Activated T-helper 2 cell treated with anti-CD3 and anti-CD28 coated beads, Interferon-gamma antibody, Interleukin-2, Interleukin-4, amounts not matched to agents 10 μg/mL and 5 μg/mL and 100 μg/mL, durations not matched to agents 14 hours and 24 hours and 36 hours (primary cell): Measurements from ENCODE around the gene CCL16. TPM values are rescaled to one million over a fixed set of nuclear protein-coding genes. Genes with fewer than 3 reads are reported as not detected.
A peak's percentile ranks its signal among the peaks of the same experiment; 100 is the strongest.
"Not testable (repeated sequence)": the region's sequence is repeated elsewhere in the genome, so short reads cannot be mapped to it uniquely, and the experiment has no call there.

ENCODE experiments used
- DNase-seq: peaks from one replicate; pipeline ENCODE4 v3.0.0; 2021; ENCODE audit warnings: low spot score
- H3K27ac Mint-ChIP-seq: one replicate; pipeline ENCODE4 v1.8.0; 2021; ENCODE audit warnings: mixed read lengths
- H3K27me3 Mint-ChIP-seq: one replicate; pipeline ENCODE4 v1.8.0; 2021; ENCODE audit warnings: low read depth, mixed read lengths
- H3K36me3 Mint-ChIP-seq: one replicate; pipeline ENCODE4 v1.8.0; 2021; ENCODE audit warnings: low read depth, mixed read lengths
- H3K4me1 Mint-ChIP-seq: one replicate; pipeline ENCODE4 v1.8.0; 2021; ENCODE audit warnings: low read depth, mixed read lengths
- H3K4me3 Mint-ChIP-seq: one replicate; pipeline ENCODE4 v1.8.0; 2021; ENCODE audit warnings: low read depth, mild to moderate bottlenecking, moderate library complexity, mixed read lengths
- H3K9me3 Mint-ChIP-seq: one replicate; pipeline ENCODE4 v1.8.0; 2021; ENCODE audit warnings: mixed read lengths
- intact Hi-C: fragments of 100-400 bp; cut with micrococcal nuclease; formaldehyde crosslinking; loops from one replicate; pipeline ENCODE4 v1.15.1; 2023
- total RNA-seq: library from RNA; stranded (reverse); gene quantifications from 2 replicates; pipeline ENCODE4 v1.2.3, GENCODE V29; 2022

The CCL16 gene
- total RNA-seq, 1 donor from 2014 or later: not detected

GRCh38 chr17:35947156-35947585 is 34.1 kb downstream of the CCL16 start:
- no peak overlapping the region for H3K27ac Mint-ChIP-seq
- peak; percentile 27 for DNase-seq
- no peaks in the 10 kb centered on the region for H3K4me1 Mint-ChIP-seq
- intact Hi-C loops: no loop called here
- H3K4me3 Mint-ChIP-seq: no peak overlapping the region
- no peaks in the 10 kb centered on the region for H3K27me3 Mint-ChIP-seq
- no peaks in the 10 kb centered on the region for H3K36me3 Mint-ChIP-seq
- no peaks in the 10 kb centered on the region for H3K9me3 Mint-ChIP-seq

GRCh38 chr17:35944151-35944550 is 37.1 kb downstream of the CCL16 start:
- Mint-ChIP-seq H3K9me3 (no peaks in the 10 kb centered on the region), H3K27me3 (peaks cover 2% of the 10 kb centered on the region), H3K27ac (no peak overlapping the region), H3K36me3 (no peaks in the 10 kb centered on the region), H3K4me3 (no peak overlapping the region), H3K4me1 (no peaks in the 10 kb centered on the region)
- intact Hi-C loops: no loop called here
- DNase-seq: no peak

GRCh38 chr17:35943537-35943936 is 37.8 kb downstream of the CCL16 start, which contains the start of gene LYZL6:
Gene LYZL6 (minus strand): TSS chr17:35943713. CDS start chr17:35939356, 4,357 bp downstream.
- intact Hi-C loops: no loop called here
- H3K9me3 Mint-ChIP-seq: no peaks in the 10 kb centered on the region
- no peak within 1 kb of the TSS for H3K27ac Mint-ChIP-seq
- no peak within 1 kb of the TSS for H3K4me3 Mint-ChIP-seq
- H3K27me3 Mint-ChIP-seq: peaks cover 3% of the 10 kb centered on the region
- H3K36me3 Mint-ChIP-seq: no peaks in the 10 kb centered on the region
- H3K4me1 Mint-ChIP-seq: no peaks in the 10 kb centered on the region
- DNase-seq: no peak

GRCh38 chr17:35942588-35943186 is 38.6 kb downstream of the CCL16 start:
- no peak for DNase-seq
- H3K9me3 Mint-ChIP-seq: no peaks in the 10 kb centered on the region
- H3K4me3 Mint-ChIP-seq: no peak overlapping the region
- intact Hi-C loops: no loop called here
- peaks cover 3% of the 10 kb centered on the region for H3K27me3 Mint-ChIP-seq
- no peaks in the 10 kb centered on the region for H3K4me1 Mint-ChIP-seq
- H3K27ac Mint-ChIP-seq: no peak overlapping the region
- no peaks in the 10 kb centered on the region for H3K36me3 Mint-ChIP-seq

GRCh38 chr17:35938492-35938891 is 42.8 kb downstream of the CCL16 start:
- H3K27me3 Mint-ChIP-seq, H3K4me1 Mint-ChIP-seq, intact Hi-C loops, H3K4me3 Mint-ChIP-seq, DNase-seq, H3K27ac Mint-ChIP-seq, H3K9me3 Mint-ChIP-seq, H3K36me3 Mint-ChIP-seq: not testable (repeated sequence)

- no peak overlapping the region for H3K4me3 Mint-ChIP-seq
- H3K27me3 Mint-ChIP-seq: peaks cover 6% of the 10 kb centered on the region
- peaks cover 4% of the 10 kb centered on the region for H3K4me1 Mint-ChIP-seq
- no peaks in the 10 kb centered on the region for H3K36me3 Mint-ChIP-seq
- no peaks in the 10 kb centered on the region for H3K9me3 Mint-ChIP-seq
- no peak for DNase-seq
- intact Hi-C loops: no loop called here
- H3K27ac Mint-ChIP-seq: no peak overlapping the region
These were observed 45.2 kb downstream of the CCL16 start for GRCh38 chr17:35936063-35936462.

- H3K4me3 Mint-ChIP-seq: no peak overlapping the region
- no peak for DNase-seq
- peaks cover 14% of the 10 kb centered on the region for H3K4me1 Mint-ChIP-seq
- no peaks in the 10 kb centered on the region for H3K36me3 Mint-ChIP-seq
- no peaks in the 10 kb centered on the region for H3K9me3 Mint-ChIP-seq
- H3K27ac Mint-ChIP-seq: no peak overlapping the region
- intact Hi-C loops: loop anchor here (5.0 kb wide), 1 partner anchor 52 kb away; the partner anchor contains the start of gene CCL5
- peaks cover 6% of the 10 kb centered on the region for H3K27me3 Mint-ChIP-seq
These were observed 46.5 kb downstream of the CCL16 start for GRCh38 chr17:35934760-35935159.

- H3K27me3 Mint-ChIP-seq: peaks cover 5% of the 10 kb centered on the region
- no peak for DNase-seq
- peaks cover 24% of the 10 kb centered on the region for H3K4me1 Mint-ChIP-seq
- no peak overlapping the region for H3K27ac Mint-ChIP-seq
- H3K4me3 Mint-ChIP-seq: no peak overlapping the region
- no peaks in the 10 kb centered on the region for H3K9me3 Mint-ChIP-seq
- H3K36me3 Mint-ChIP-seq: peaks cover 6% of the 10 kb centered on the region
- intact Hi-C loops: loop anchor here (5.0 kb wide), 1 partner anchor 50 kb away; the partner anchor contains the start of gene CCL5
These were observed 48.7 kb downstream of the CCL16 start for GRCh38 chr17:35932586-35932985.

GRCh38 chr17:35931794-35932425 is 49.4 kb downstream of the CCL16 start:
- DNase-seq: no peak
- Mint-ChIP-seq H3K27me3 (peaks cover 5% of the 10 kb centered on the region), H3K36me3 (peaks cover 7% of the 10 kb centered on the region), H3K27ac (no peak overlapping the region), H3K9me3 (no peaks in the 10 kb centered on the region), H3K4me3 (no peak overlapping the region), H3K4me1 (peaks cover 25% of the 10 kb centered on the region)
- intact Hi-C loops: loop anchor here (5.0 kb wide), 1 partner anchor 50 kb away; the partner anchor contains the start of gene CCL5

GRCh38 chr17:35930211-35931065 is 50.9 kb downstream of the CCL16 start, which contains the start of gene RDM1:
Gene RDM1 (minus strand): TSS chr17:35930773. CDS start chr17:35930727, 46 bp downstream.
- peaks cover 5% of the 10 kb centered on the region for H3K27me3 Mint-ChIP-seq
- H3K9me3 Mint-ChIP-seq: no peaks in the 10 kb centered on the region
- peak within 1 kb of the TSS; percentile 84 for H3K4me3 Mint-ChIP-seq
- peaks cover 9% of the 10 kb centered on the region for H3K36me3 Mint-ChIP-seq
- intact Hi-C loops: loop anchor here (1.0 to 5.0 kb wide), 2 partner anchors 32 to 48 kb away; partner anchors contain the start of gene CCL5
- H3K4me1 Mint-ChIP-seq: peaks cover 25% of the 10 kb centered on the region
- DNase-seq: peak; percentile 89
- peak within 1 kb of the TSS; percentile 84 for H3K27ac Mint-ChIP-seq

GRCh38 chr17:35927714-35928113 is 53.6 kb downstream of the CCL16 start:
- Mint-ChIP-seq H3K27me3 (no peaks in the 10 kb centered on the region), H3K4me1 (peaks cover 28% of the 10 kb centered on the region), H3K36me3 (peaks cover 26% of the 10 kb centered on the region), H3K9me3 (no peaks in the 10 kb centered on the region), H3K4me3 (no peak overlapping the region), H3K27ac (no peak overlapping the region)
- intact Hi-C loops: no loop called here
- no peak for DNase-seq
